HepG2 (cell line): ENCODE measurements around the gene MAPK11. TPM values are rescaled to one million over a fixed set of nuclear protein-coding genes. Genes with fewer than 3 reads are reported as not detected.

Source experiments
- AGO1 ChIP-seq: fragments of 200-400 bp; formaldehyde crosslinking; IDR thresholded peaks from 2 replicates; pipeline ENCODE4 v1.6.1; 2017; ENCODE audit warnings: mild to moderate bottlenecking, low read depth, low read length, moderate library complexity; ENCODE audit not compliant: poor library complexity, severe bottlenecking
- AGO2 ChIP-seq: fragments of 200-400 bp; formaldehyde crosslinking; optimal IDR thresholded peaks from 2 replicates; pipeline ENCODE3; 2017; ENCODE audit warnings: mild to moderate bottlenecking, low read depth, low read length, moderate library complexity
- HDAC1 ChIP-seq: sonication (generic); formaldehyde crosslinking; IDR thresholded peaks from 2 replicates; pipeline ENCODE4 v1.5.1; 2020; ENCODE audit warnings: mild to moderate bottlenecking, missing genetic modification reagents
- HNRNPL ChIP-seq: fragments of 200-400 bp; formaldehyde crosslinking; IDR thresholded peaks from 2 replicates; pipeline ENCODE4 v1.6.1; 2017; ENCODE audit warnings: mild to moderate bottlenecking, low read depth, low read length
- PCBP1 ChIP-seq: fragments of 200-400 bp; formaldehyde crosslinking; IDR thresholded peaks from 2 replicates; pipeline ENCODE4 v1.6.1; 2017; ENCODE audit warnings: mild to moderate bottlenecking, low read depth, low read length, borderline replicate concordance
- PHF21A ChIP-seq: sonication (generic); formaldehyde crosslinking; IDR thresholded peaks from 2 replicates; pipeline ENCODE4 v1.5.0; 2020; ENCODE audit warnings: mild to moderate bottlenecking, missing genetic modification reagents
- TAF1 ChIP-seq: sonication (generic); formaldehyde crosslinking; IDR thresholded peaks from 2 replicates; pipeline ENCODE4 v1.4.0; 2020; ENCODE audit warnings: missing genetic modification reagents
- ZNF557 ChIP-seq: sonication (generic); formaldehyde crosslinking; IDR thresholded peaks from 2 replicates; pipeline ENCODE4 v1.4.0; 2020; ENCODE audit warnings: missing genetic modification reagents
- ZNF788 ChIP-seq: sonication (generic); formaldehyde crosslinking; IDR thresholded peaks from 2 replicates; pipeline ENCODE4 v1.5.0; 2020; ENCODE audit warnings: mild to moderate bottlenecking, missing genetic modification reagents, borderline replicate concordance
- polyA plus RNA-seq, 8 experiments: library from polyadenylated mRNA; depleted of rRNA in 3 of 8; stranded (reverse) in 7 of 8; unstranded in 1 of 8; fragments of >200 nt; fragmentation: Illumina TruSeq in 4 of 8; extraction: Trizol in 4 of 8; gene quantifications; 2 replicates each; pipeline versions ENCODE4 v1.2.1 to v1.2.3, GENCODE V29; 2011 to 2016; ENCODE audit warnings: low read depth in 4 of 8, missing spikeins in 1 of 8, mixed read lengths in 1 of 8; ENCODE audit not compliant: insufficient read depth in 1 of 8
- total RNA-seq, 5 experiments: library from RNA; depleted of rRNA; stranded (reverse); fragments of >200 nt; fragmentation: Illumina TruSeq; extraction: Trizol; gene quantifications; 2 replicates each; pipeline ENCODE4 v1.2.3, GENCODE V29; 2016; ENCODE audit warnings: low read depth in 1 of 5
- TF ChIP-seq, protein P1 (sequence below): sonication (generic); formaldehyde crosslinking; IDR thresholded peaks from 2 replicates; pipeline ENCODE4 v1.8.1; 2022; ENCODE audit warnings: mild to moderate bottlenecking, missing genetic modification reagents
- TF ChIP-seq, protein P2 (sequence below): sonication (generic); formaldehyde crosslinking; IDR thresholded peaks from 2 replicates; pipeline ENCODE4 v1.4.0; 2020; ENCODE audit warnings: missing genetic modification reagents
- TF ChIP-seq, protein P3 (sequence below): sonication (generic); formaldehyde crosslinking; IDR thresholded peaks from 2 replicates; pipeline ENCODE4 v1.8.1; 2023; ENCODE audit warnings: mild to moderate bottlenecking, moderate library complexity, missing genetic modification reagents
- TF ChIP-seq, protein P4 (sequence below): sonication (generic); formaldehyde crosslinking; IDR thresholded peaks from 2 replicates; pipeline ENCODE4 v1.4.0; 2020; ENCODE audit warnings: missing genetic modification reagents
- TF ChIP-seq, protein P5 (sequence below): sonication (generic); formaldehyde crosslinking; IDR thresholded peaks from 2 replicates; pipeline ENCODE4 v1.4.0; 2020; ENCODE audit warnings: missing genetic modification reagents
- TF ChIP-seq, protein P6 (sequence below): sonication (generic); formaldehyde crosslinking; IDR thresholded peaks from 2 replicates; pipeline ENCODE4 v1.4.0; 2020; ENCODE audit warnings: missing genetic modification reagents, low read depth, mild to moderate bottlenecking, borderline replicate concordance

The MAPK11 gene
- total and polyA plus RNA-seq, 2 of the 13 experiments (the other 11 are each of a cell fraction or from before 2014, with no cell fraction given) = 0.15 to 0.17 TPM

DNA sequence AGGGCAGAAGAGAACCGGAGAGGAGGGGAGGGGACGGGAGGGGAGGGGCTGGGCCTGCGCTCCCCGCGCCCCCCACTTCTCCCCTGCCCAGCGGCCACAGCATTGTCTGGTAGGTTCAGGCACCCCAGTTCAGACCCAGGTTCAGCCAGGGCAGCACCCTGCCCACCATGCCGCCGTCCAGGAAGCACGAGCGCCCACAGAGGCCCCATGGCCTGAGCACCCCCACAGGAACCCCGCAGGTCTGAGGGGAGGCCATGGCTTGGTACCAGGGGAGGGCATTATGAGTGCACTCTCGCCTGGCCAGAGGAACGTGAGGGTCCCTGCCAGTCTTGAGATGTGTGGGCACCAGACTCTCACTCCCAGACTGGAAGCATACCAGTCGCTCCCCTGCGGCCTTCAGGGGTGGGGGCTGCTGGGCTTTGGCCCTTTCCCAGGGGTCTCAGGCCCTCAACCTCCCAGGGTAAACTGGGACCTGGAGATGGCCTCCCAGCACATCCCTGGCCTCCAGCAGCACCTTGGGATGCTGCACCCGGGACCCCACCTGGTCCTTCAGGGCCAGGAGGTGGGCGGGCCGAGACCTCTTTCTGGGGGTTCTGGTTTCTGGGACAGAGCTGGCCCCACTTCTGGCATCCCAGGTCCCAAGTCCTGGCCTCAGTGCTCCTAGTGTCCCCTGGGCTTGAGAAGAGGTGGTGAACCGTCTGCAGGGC is 37.9 kb upstream of the MAPK11 start (continued):
- TF ChIP-seq AGO2 = peak; percentile 33
- TF ChIP-seq PCBP1 = peak; percentile 94
- 0 out of 2 replicates have a peak, but pooled peaks have one; percentile 47 for TF ChIP-seq PHF21A (CRISPR knock-in tag)
- peak; percentile 84; the same call in 1 of the 2 replicates for TF ChIP-seq HNRNPL
- TF ChIP-seq, protein P1, sequence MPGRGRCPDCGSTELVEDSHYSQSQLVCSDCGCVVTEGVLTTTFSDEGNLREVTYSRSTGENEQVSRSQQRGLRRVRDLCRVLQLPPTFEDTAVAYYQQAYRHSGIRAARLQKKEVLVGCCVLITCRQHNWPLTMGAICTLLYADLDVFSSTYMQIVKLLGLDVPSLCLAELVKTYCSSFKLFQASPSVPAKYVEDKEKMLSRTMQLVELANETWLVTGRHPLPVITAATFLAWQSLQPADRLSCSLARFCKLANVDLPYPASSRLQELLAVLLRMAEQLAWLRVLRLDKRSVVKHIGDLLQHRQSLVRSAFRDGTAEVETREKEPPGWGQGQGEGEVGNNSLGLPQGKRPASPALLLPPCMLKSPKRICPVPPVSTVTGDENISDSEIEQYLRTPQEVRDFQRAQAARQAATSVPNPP (CRISPR knock-in tag) = no peak
- TF ChIP-seq ZNF557 = 0 out of 2 replicates have a peak, but pooled peaks have one; percentile 18
- TF ChIP-seq, protein P2, sequence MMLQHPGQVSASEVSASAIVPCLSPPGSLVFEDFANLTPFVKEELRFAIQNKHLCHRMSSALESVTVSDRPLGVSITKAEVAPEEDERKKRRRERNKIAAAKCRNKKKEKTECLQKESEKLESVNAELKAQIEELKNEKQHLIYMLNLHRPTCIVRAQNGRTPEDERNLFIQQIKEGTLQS = no peak
- TF ChIP-seq HDAC1 (CRISPR knock-in tag) = peak; percentile 4; the same call in 1 of the 2 replicates
- TF ChIP-seq, protein P3, sequence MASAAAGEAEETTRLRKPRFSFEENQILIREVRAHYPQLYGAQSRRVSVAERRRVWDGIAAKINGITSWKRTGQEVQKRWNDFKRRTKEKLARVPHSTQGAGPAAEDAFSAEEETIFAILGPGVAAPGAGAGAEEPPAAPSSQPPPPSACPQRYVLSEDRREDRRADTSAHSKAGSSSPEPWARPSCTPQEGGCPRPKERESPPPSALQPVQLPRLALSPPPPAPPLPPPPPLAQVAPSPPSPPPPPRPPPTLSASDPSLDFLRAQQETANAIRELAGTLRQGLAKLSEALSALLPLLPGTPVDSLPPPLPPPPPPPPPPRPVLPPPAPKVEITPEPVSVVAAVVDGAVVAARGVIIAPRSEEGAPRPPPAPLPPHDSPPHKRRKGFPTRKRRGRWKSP = 0 out of 2 replicates have a peak, but pooled peaks have one; percentile 32
- TF ChIP-seq, protein P4, sequence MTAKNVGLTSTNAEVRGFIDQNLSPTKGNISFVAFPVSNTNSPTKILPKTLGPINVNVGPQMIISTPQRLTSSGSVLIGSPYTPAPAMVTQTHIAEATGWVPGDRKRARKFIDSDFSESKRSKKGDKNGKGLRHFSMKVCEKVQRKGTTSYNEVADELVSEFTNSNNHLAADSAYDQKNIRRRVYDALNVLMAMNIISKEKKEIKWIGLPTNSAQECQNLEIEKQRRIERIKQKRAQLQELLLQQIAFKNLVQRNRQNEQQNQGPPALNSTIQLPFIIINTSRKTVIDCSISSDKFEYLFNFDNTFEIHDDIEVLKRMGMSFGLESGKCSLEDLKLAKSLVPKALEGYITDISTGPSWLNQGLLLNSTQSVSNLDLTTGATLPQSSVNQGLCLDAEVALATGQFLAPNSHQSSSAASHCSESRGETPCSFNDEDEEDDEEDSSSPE (CRISPR knock-in tag) = 0 out of 2 replicates have a peak, but pooled peaks have one; percentile 0
- 0 out of 2 replicates have a peak, but pooled peaks have one; percentile 10 for TF ChIP-seq ZNF788
- TF ChIP-seq, protein P5, sequence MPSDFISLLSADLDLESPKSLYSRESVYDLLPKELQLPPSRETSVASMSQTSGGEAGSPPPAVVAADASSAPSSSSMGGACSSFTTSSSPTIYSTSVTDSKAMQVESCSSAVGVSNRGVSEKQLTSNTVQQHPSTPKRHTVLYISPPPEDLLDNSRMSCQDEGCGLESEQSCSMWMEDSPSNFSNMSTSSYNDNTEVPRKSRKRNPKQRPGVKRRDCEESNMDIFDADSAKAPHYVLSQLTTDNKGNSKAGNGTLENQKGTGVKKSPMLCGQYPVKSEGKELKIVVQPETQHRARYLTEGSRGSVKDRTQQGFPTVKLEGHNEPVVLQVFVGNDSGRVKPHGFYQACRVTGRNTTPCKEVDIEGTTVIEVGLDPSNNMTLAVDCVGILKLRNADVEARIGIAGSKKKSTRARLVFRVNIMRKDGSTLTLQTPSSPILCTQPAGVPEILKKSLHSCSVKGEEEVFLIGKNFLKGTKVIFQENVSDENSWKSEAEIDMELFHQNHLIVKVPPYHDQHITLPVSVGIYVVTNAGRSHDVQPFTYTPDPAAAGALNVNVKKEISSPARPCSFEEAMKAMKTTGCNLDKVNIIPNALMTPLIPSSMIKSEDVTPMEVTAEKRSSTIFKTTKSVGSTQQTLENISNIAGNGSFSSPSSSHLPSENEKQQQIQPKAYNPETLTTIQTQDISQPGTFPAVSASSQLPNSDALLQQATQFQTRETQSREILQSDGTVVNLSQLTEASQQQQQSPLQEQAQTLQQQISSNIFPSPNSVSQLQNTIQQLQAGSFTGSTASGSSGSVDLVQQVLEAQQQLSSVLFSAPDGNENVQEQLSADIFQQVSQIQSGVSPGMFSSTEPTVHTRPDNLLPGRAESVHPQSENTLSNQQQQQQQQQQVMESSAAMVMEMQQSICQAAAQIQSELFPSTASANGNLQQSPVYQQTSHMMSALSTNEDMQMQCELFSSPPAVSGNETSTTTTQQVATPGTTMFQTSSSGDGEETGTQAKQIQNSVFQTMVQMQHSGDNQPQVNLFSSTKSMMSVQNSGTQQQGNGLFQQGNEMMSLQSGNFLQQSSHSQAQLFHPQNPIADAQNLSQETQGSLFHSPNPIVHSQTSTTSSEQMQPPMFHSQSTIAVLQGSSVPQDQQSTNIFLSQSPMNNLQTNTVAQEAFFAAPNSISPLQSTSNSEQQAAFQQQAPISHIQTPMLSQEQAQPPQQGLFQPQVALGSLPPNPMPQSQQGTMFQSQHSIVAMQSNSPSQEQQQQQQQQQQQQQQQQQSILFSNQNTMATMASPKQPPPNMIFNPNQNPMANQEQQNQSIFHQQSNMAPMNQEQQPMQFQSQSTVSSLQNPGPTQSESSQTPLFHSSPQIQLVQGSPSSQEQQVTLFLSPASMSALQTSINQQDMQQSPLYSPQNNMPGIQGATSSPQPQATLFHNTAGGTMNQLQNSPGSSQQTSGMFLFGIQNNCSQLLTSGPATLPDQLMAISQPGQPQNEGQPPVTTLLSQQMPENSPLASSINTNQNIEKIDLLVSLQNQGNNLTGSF (CRISPR knock-in tag) = 0 out of 2 replicates have a peak, but pooled peaks have one; percentile 42
- peak; percentile 32; the same call in 1 of the 2 replicates for TF ChIP-seq TAF1
- TF ChIP-seq AGO1 = peak; percentile 37
- TF ChIP-seq, protein P6, sequence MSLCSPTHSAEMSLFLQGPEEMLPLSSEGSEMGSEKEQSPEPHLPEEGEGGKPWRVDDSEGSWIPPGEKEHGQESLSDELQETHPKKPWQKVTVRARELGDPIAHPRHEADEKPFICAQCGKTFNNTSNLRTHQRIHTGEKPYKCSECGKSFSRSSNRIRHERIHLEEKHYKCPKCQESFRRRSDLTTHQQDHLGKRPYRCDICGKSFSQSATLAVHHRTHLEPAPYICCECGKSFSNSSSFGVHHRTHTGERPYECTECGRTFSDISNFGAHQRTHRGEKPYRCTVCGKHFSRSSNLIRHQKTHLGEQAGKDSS = 0 out of 2 replicates have a peak, but pooled peaks have one; percentile 22
